ENCODE results near the gene ARHGAP24.

DNA sequence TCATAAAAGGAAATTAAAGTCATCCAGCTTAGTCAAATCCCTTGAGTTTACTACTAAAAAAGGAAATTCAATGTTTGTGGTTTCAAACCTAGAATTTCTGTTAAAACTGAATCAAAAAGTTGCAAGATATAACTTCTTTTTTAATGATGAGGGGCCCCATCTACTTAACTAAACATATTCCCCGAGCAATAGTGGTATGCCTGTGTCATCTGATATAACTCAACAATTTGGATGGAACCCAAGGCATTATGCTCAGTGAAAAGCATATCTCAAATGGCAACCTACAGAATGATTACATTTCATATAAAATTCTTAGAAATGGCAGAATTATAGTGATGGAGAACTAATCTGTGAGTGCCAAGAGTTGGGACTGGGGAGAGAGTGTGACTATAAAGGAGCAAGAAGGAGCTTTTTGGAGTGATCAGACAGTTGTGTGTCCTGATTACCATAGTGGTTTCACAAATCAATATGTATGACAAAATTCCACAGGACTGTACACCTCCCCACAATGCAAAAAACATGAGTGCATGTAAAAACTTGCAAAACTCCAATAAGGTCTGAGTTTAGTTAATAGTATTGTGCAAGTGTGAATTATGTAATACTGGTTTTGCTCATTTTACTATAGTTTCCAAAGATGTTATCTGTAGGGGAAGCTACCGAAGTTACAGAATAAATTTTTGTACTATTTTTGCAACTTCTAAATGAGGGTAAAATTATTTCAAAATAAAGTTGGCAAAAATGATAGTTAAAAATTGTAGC lies 323.2 kb downstream of the ARHGAP24 start:
- TF ChIP-seq MAX (CRISPR knock-in tag; IDR thresholded peaks at IDR 0.05), result no peak
- no peak for TF ChIP-seq ZNF416 (CRISPR knock-in tag; IDR thresholded peaks at IDR 0.05)
- TF ChIP-seq KAT7 (CRISPR knock-in tag; IDR thresholded peaks at IDR 0.05; ENCODE audit: borderline replicate concordance), result no peak
- TF ChIP-seq, protein P1, sequence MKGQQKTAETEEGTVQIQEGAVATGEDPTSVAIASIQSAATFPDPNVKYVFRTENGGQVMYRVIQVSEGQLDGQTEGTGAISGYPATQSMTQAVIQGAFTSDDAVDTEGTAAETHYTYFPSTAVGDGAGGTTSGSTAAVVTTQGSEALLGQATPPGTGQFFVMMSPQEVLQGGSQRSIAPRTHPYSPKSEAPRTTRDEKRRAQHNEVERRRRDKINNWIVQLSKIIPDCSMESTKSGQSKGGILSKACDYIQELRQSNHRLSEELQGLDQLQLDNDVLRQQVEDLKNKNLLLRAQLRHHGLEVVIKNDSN (CRISPR knock-in tag; IDR thresholded peaks at IDR 0.05), result no peak
- TF ChIP-seq, protein P2, sequence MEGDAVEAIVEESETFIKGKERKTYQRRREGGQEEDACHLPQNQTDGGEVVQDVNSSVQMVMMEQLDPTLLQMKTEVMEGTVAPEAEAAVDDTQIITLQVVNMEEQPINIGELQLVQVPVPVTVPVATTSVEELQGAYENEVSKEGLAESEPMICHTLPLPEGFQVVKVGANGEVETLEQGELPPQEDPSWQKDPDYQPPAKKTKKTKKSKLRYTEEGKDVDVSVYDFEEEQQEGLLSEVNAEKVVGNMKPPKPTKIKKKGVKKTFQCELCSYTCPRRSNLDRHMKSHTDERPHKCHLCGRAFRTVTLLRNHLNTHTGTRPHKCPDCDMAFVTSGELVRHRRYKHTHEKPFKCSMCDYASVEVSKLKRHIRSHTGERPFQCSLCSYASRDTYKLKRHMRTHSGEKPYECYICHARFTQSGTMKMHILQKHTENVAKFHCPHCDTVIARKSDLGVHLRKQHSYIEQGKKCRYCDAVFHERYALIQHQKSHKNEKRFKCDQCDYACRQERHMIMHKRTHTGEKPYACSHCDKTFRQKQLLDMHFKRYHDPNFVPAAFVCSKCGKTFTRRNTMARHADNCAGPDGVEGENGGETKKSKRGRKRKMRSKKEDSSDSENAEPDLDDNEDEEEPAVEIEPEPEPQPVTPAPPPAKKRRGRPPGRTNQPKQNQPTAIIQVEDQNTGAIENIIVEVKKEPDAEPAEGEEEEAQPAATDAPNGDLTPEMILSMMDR (IDR thresholded peaks at IDR 0.05), result no peak
- no peak for TF ChIP-seq FOXP1 (CRISPR knock-in tag; IDR thresholded peaks at IDR 0.05; ENCODE audit: borderline replicate concordance)
- TF ChIP-seq ATF1 (CRISPR knock-in tag; IDR thresholded peaks at IDR 0.05), result no peak
- no peak for TF ChIP-seq JUN (CRISPR knock-in tag; IDR thresholded peaks at IDR 0.05)
- TF ChIP-seq SMAD3 (CRISPR knock-in tag; IDR thresholded peaks at IDR 0.05; ENCODE audit: borderline replicate concordance), result no peak
- TF ChIP-seq, protein P3, sequence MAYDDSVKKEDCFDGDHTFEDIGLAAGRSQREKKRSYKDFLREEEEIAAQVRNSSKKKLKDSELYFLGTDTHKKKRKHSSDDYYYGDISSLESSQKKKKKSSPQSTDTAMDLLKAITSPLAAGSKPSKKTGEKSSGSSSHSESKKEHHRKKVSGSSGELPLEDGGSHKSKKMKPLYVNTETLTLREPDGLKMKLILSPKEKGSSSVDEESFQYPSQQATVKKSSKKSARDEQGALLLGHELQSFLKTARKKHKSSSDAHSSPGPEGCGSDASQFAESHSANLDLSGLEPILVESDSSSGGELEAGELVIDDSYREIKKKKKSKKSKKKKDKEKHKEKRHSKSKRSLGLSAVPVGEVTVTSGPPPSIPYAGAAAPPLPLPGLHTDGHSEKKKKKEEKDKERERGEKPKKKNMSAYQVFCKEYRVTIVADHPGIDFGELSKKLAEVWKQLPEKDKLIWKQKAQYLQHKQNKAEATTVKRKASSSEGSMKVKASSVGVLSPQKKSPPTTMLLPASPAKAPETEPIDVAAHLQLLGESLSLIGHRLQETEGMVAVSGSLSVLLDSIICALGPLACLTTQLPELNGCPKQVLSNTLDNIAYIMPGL (CRISPR knock-in tag; IDR thresholded peaks at IDR 0.05), result no peak
- no peak for TF ChIP-seq ZSCAN18 (CRISPR knock-in tag; IDR thresholded peaks at IDR 0.05)
- TF ChIP-seq TP53 (CRISPR knock-in tag; IDR thresholded peaks at IDR 0.05), result no peak
- TF ChIP-seq RORB (CRISPR knock-in tag; IDR thresholded peaks at IDR 0.05), result no peak
